GM10266 (cell line): ENCODE results near the gene GLB1L2.

ENCODE experiments used
- DNase-seq: peaks from one replicate; pipeline ENCODE4 v3.0.0; 2012; ENCODE audit errors: extremely low spot score
- TF ChIP-seq, protein P1 (sequence below): IDR thresholded peaks from 2 replicates; pipeline ENCODE4 v1.5.1; 2012; ENCODE audit warnings: mild to moderate bottlenecking, low read depth; ENCODE audit not compliant: control insufficient read depth, insufficient read depth; ENCODE audit errors: missing control alignments

Gene GLB1L2

DNA sequence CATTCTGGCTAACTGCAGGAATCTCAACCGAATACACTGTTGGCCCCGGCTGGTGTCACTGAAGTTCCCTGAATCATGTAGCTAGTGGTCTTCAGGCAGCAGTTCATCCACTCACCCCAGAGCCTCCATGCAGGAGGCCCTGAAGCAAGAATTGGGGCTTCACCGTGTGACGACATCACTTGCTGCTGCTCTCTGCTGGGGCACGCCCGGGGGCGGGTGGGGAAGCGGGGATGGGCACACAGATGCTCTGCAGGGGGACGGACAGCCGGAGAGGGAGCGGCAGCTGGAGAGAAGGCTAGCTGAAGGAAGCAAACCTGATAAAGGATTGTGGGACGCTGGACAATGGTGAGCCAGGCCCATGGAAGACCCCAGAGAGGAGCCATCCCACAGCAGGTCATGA is 63.2 kb downstream of the GLB1L2 start:
- DNase-seq = no peak
- TF ChIP-seq, protein P1, sequence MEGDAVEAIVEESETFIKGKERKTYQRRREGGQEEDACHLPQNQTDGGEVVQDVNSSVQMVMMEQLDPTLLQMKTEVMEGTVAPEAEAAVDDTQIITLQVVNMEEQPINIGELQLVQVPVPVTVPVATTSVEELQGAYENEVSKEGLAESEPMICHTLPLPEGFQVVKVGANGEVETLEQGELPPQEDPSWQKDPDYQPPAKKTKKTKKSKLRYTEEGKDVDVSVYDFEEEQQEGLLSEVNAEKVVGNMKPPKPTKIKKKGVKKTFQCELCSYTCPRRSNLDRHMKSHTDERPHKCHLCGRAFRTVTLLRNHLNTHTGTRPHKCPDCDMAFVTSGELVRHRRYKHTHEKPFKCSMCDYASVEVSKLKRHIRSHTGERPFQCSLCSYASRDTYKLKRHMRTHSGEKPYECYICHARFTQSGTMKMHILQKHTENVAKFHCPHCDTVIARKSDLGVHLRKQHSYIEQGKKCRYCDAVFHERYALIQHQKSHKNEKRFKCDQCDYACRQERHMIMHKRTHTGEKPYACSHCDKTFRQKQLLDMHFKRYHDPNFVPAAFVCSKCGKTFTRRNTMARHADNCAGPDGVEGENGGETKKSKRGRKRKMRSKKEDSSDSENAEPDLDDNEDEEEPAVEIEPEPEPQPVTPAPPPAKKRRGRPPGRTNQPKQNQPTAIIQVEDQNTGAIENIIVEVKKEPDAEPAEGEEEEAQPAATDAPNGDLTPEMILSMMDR = no peak

DNA sequence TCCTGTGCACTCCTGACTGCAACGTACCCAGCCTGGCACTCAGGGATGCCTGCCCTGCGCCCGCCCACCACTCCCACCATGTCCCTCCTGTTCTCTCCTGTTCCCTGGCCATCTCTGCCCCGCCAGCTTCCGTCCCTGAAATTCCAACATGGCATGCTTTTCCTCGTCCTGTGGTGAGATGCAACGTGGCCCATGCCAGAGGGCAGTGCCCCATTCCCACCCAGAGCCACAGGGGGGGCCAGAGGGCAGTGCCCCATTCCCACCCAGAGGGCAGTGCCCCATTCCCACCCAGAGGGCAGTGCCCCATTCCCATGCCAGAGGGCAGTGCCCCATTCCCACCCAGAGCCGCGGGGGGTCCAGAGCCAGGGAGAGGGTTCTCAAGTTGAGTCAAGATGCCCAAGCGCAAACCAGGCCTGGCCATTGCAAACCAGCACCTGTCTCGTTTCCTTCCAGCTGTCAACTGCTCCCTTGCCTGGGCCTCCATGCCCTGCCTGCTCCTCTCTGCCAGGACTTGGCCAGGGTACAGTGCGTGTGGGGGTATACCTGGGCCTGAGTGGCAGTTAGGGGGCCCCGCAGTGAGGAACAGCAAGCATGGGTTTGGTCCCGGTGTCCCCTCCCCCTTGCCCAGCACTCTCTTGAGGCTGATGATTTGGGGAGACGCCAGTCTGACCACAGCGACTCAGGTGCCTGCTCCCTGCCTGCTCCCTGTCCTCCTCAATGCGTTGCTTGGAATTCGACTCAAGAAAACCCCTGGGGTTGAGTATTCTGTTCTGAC is 65.7 kb downstream of the GLB1L2 start:
- TF ChIP-seq, protein P1 = no peak
- DNase-seq = no peak

DNA sequence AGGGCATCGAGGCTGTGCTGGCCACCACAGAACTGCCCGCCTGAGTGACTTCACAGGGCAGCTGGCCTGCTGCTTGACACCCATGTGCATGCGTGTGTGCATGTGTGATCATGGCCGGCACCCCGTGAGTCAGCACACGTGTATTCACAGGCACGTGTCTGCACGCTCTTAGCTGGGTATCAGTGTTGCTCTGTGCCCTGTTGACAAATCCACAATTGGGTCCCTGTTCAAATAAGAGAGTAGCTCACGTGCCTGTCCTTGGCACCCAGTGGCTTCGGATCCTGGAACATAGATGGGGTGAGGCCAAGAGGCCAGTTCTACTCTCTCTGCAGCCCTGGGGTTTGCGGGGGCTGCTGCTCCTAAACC is 66.3 kb downstream of the GLB1L2 start:
- no peak for DNase-seq
- TF ChIP-seq, protein P1 = no peak

DNA sequence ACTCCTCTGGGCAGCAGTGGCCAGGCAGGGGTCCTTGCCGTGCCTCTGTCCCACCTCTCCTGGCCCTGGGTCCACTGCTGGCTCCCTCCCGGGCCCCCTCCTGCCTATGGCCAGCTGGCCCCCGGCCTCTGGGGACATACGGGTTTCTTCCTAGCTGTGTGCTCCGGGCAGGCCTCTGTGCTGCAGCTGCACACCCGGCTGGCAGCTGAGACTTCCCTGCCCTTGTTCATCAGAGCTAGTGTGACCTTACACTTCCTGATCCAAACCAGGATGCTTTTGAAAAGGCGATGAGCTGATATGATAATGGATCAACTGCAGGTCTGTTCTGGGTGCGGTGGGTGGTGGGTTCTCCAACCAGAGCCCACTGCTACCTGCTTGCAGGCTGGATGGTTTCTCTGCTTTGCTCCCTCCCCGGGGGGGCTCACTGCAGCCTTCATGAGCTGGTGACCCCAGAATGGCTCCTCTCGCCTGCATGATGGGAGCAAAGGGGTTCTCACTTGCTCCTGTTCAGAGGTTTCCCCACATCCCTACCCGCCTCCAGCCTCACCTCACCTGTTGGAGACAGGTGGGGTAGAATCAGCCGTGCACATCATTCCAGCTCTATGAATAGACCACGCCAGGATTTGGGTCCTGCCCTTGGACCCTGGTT is 67.0 kb downstream of the GLB1L2 start:
- no peak for DNase-seq
- TF ChIP-seq, protein P1 = no peak

DNA sequence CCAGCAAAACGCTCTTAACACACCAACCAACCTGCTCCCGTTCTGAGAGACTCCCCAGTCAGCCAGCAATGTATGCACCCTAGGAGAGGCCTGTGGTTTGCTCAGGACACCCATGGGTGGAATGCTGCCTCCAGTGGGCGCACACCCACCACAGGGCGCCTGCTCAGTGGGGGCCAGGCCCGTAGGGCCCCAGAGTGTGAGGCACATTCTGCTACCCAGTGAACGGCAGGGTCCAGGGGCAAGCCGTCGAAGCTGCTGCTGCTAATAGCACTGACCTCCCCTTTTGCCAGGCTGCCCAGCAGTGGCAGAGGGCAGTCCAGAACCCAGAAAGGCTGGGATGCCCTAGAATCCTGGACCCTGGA is 67.5 kb downstream of the GLB1L2 start:
- TF ChIP-seq, protein P1 = no peak
- no peak for DNase-seq

DNA sequence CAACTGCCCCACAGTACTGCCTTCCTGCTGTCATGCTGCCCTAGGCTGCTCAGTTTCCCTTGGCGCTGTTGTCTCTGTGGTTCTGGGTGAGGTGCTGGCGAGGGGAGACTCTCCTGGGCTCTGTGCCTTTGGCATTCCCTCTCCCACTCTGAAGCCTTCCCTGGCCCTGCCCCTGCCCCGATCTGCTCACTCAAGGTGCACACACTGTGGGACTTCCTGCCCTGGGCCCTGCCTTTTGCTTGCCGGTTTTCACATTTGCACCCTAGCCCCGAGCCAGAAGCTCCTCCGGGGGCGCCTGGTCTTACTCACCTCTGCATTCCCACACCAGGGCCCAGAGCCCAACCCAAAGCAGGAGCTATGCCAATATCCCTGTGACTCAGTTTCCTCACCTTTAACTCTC is 68.2 kb downstream of the GLB1L2 start:
- DNase-seq = no peak
- TF ChIP-seq, protein P1 = no peak
